HCT116 (cell line): Measurements from ENCODE around the gene CDK14. TPM values are rescaled to one million over a fixed set of nuclear protein-coding genes. Genes with fewer than 3 reads are reported as not detected.

Experiments
- ATAC-seq: fragments of 200-7000 bp; cut with Tn5 transposase; 2 replicates; pipeline ENCODE4 v1.9.1; 2020; ENCODE audit warnings: mild to moderate bottlenecking, moderate library complexity
- BruUV-seq: library from RNA; stranded (reverse); fragments of 400-500 nt; replicated peaks from 2 replicates; lab custom pipeline; 2021; lab: Mats Ljungman, UMichigan
- CTCF ChIA-PET: fragments of 300-600 bp; sonication (Branson Sonifier 250); formaldehyde crosslinking; loops from one replicate; lab custom pipeline; 2021; ENCODE audit warnings: antibody characterized with exemption; lab: Charles Lee
- POLR2A ChIA-PET: fragments of 300-600, 350-600 bp; sonication (Branson Sonifier 250); formaldehyde crosslinking; loops from one replicate; lab custom pipeline; 2021; ENCODE audit warnings: antibody characterized with exemption; lab: Charles Lee
- RAD21 ChIA-PET, 2 experiments: fragments of 300-600 bp; sonication (Branson Sonifier 250); formaldehyde crosslinking; loops; one replicate each; lab custom pipeline; 2023; ENCODE audit warnings: low total read pairs in 2 of 2; ENCODE audit not compliant: uncharacterized antibody in 2 of 2, unreplicated experiment in 2 of 2, low non-redundant PET in 1 of 2; lab: Charles Lee
- DNase-seq: peaks from one replicate; pipeline ENCODE4 v3.0.0-alpha.2; 2010; ENCODE audit warnings: low read depth, low spot score
- H2AFZ ChIP-seq: fragments of 200-600 bp; shearing (Covaris generic), sonication (generic); 2 replicates; pipeline ENCODE4 v1.6.1; 2017; ENCODE audit warnings: low read depth, mixed run types, mixed read lengths, antibody characterized with exemption, low read length; ENCODE audit not compliant: poor library complexity, severe bottlenecking
- H3K27ac ChIP-seq: 2 replicates; pipeline ENCODE4 v1.5.1; 2012; ENCODE audit warnings: low read depth, low read length
- H3K27me3 ChIP-seq: fragments of 200-600 bp; sonication (generic); 2 replicates; pipeline ENCODE4 v1.6.1; 2016; ENCODE audit warnings: mixed run types, low read length, mixed read lengths; ENCODE audit not compliant: insufficient read depth
- H3K36me3 ChIP-seq, 2 experiments: fragments of 200-500 bp in 1 of 2; fragments of 200-600 bp in 1 of 2; sonication (Bioruptor generic) in 1 of 2; sonication (generic) in 1 of 2; 2 replicates each; pipeline versions ENCODE4 v1.5.1 to v1.6.1; 2014 to 2016; ENCODE audit warnings: low read length in 2 of 2, inconsistent platforms in 1 of 2, mixed read lengths in 1 of 2, mixed run types in 1 of 2; ENCODE audit not compliant: insufficient read depth in 2 of 2, control insufficient read depth in 1 of 2
- H3K4me1 ChIP-seq, 2 experiments: fragments of 200-600 bp in 1 of 2; sonication (generic) in 1 of 2; 2 replicates each; pipeline versions ENCODE4 v1.5.1 to v1.6.1; 2012 to 2017; ENCODE audit warnings: low read length in 2 of 2, inconsistent platforms in 1 of 2, mild to moderate bottlenecking in 1 of 2, mixed read lengths in 1 of 2, mixed run types in 1 of 2, moderate library complexity in 1 of 2; ENCODE audit not compliant: insufficient read depth in 2 of 2, control insufficient read depth in 1 of 2
- H3K4me2 ChIP-seq: fragments of 200-600 bp; sonication (generic); 2 replicates; pipeline ENCODE4 v1.6.1; 2017; ENCODE audit warnings: mixed run types, low read length, mixed read lengths
- H3K4me3 ChIP-seq, 2 experiments: fragments of 200-600 bp in 1 of 2; sonication (generic) in 1 of 2; replicated peaks in 1 of 2; 2 replicates each; pipeline ENCODE4 v1.5.1; 2011 to 2016; ENCODE audit warnings: low read length in 2 of 2, control low read depth in 1 of 2, low read depth in 1 of 2, mild to moderate bottlenecking in 1 of 2, mixed read lengths in 1 of 2, mixed run types in 1 of 2
- H3K79me2 ChIP-seq: fragments of 200-600 bp; sonication (generic); 2 replicates; pipeline ENCODE4 v1.6.1; 2017; ENCODE audit warnings: mild to moderate bottlenecking, mixed run types, low read length, moderate library complexity, mixed read lengths; ENCODE audit not compliant: insufficient read depth
- H3K9ac ChIP-seq: fragments of 200-600 bp; sonication (generic); 2 replicates; pipeline ENCODE4 v1.6.1; 2016; ENCODE audit warnings: low read length, mixed read lengths
- H3K9me2 ChIP-seq: fragments of 200-600 bp; sonication (generic), shearing (Covaris generic); 2 replicates; pipeline ENCODE4 v1.6.1; 2017; ENCODE audit warnings: mixed run types, mild to moderate bottlenecking, moderate library complexity; ENCODE audit not compliant: insufficient read depth
- H3K9me3 ChIP-seq, 2 experiments: fragments of 200-500 bp in 1 of 2; fragments of 200-600 bp in 1 of 2; sonication (Bioruptor generic) in 1 of 2; sonication (generic) in 1 of 2; 2 replicates each; pipeline ENCODE4 v1.6.1; 2014 to 2017; ENCODE audit warnings: low read length in 2 of 2, mixed read lengths in 2 of 2, inconsistent platforms in 1 of 2, low read depth in 1 of 2, mild to moderate bottlenecking in 1 of 2, mixed run types in 1 of 2, moderate library complexity in 1 of 2; ENCODE audit not compliant: control insufficient read depth in 1 of 2, insufficient read depth in 1 of 2
- H4K20me1 ChIP-seq: fragments of 200-600 bp; sonication (generic), shearing (Covaris generic); 2 replicates; pipeline ENCODE4 v1.6.1; 2017; ENCODE audit warnings: mixed run types, mild to moderate bottlenecking, moderate library complexity; ENCODE audit not compliant: insufficient read depth
- CBX3 ChIP-seq: IDR thresholded peaks from 2 replicates; pipeline ENCODE4 v1.6.1; 2012; ENCODE audit warnings: low read depth
- EGR1 ChIP-seq: IDR thresholded peaks from 2 replicates; pipeline ENCODE4 v1.6.1; 2012; ENCODE audit warnings: low read depth
- ELF1 ChIP-seq: IDR thresholded peaks from 2 replicates; pipeline ENCODE4 v1.6.1; 2012; ENCODE audit warnings: low read depth, borderline replicate concordance
- EZH2 ChIP-seq: fragments of 200-600 bp; sonication (generic); IDR thresholded peaks from 2 replicates; pipeline ENCODE4 v1.6.1; 2017; ENCODE audit warnings: antibody characterized with exemption, mixed run types
- EZH2phosphoT487 ChIP-seq: fragments of 200-600 bp; IDR thresholded peaks from 2 replicates; pipeline ENCODE4 v1.6.1; 2018; ENCODE audit warnings: antibody characterized with exemption, borderline replicate concordance
- FOSL1 ChIP-seq: IDR thresholded peaks from 2 replicates; pipeline ENCODE4 v1.6.1; 2012; ENCODE audit warnings: low read depth
- POLR2A ChIP-seq: IDR thresholded peaks from 2 replicates; pipeline ENCODE4 v1.7.0; 2011; ENCODE audit warnings: borderline replicate concordance; ENCODE audit not compliant: insufficient read depth, insufficient read length; ENCODE audit errors: extremely low read depth
- SIN3A ChIP-seq: IDR thresholded peaks from 2 replicates; pipeline ENCODE4 v1.6.1; 2012; ENCODE audit warnings: low read depth
- TCF7L2 ChIP-seq: IDR thresholded peaks from 2 replicates; pipeline ENCODE4 v1.7.0; 2011; ENCODE audit warnings: borderline replicate concordance, inconsistent platforms; ENCODE audit not compliant: insufficient read depth, insufficient read length; ENCODE audit errors: extremely low read depth
- YY1 ChIP-seq: IDR thresholded peaks from 2 replicates; pipeline ENCODE4 v1.6.1; 2011; ENCODE audit warnings: low read length, low read depth, moderate library complexity, mild to moderate bottlenecking; ENCODE audit not compliant: insufficient replicate concordance; ENCODE audit errors: extremely low read depth
- ZFX ChIP-seq: fragments of 450-650 bp; IDR thresholded peaks from 2 replicates; pipeline ENCODE4 v1.6.1; 2017
- intact Hi-C: fragments of 100-400 bp; cut with micrococcal nuclease; formaldehyde crosslinking; loops from 2 replicates; pipeline ENCODE4 v1.10.0; 2022
- total RNA-seq: library from RNA; stranded (reverse); gene quantifications from one replicate; pipeline ENCODE4 v1.2.1, GENCODE V29; 2021; ENCODE audit not compliant: unreplicated experiment
- TF ChIP-seq, protein P1 (sequence below): IDR thresholded peaks from 2 replicates; pipeline ENCODE4 v1.6.1; 2011; ENCODE audit warnings: mild to moderate bottlenecking, low read length, moderate library complexity; ENCODE audit not compliant: insufficient replicate concordance; ENCODE audit errors: extremely low read depth
- TF ChIP-seq, protein P2 (sequence below), 3 experiments: fragments of 200-600 bp in 1 of 3; sonication (generic) in 1 of 3; IDR thresholded peaks in 2 of 3; conservative IDR thresholded peaks in 1 of 3; 2 replicates each; pipeline ENCODE4 v1.5.1; 2012 to 2017; ENCODE audit warnings: low read depth in 2 of 3, low read length in 2 of 3, antibody characterized with exemption in 1 of 3, borderline replicate concordance in 1 of 3, control low read depth in 1 of 3, mild to moderate bottlenecking in 1 of 3, mixed read lengths in 1 of 3, mixed run types in 1 of 3, moderate library complexity in 1 of 3; ENCODE audit not compliant: insufficient read depth in 1 of 3
- TF ChIP-seq, protein P3 (sequence below): IDR thresholded peaks from 2 replicates; pipeline ENCODE4 v1.6.1; 2012; ENCODE audit warnings: low read depth
- TF ChIP-seq, protein P4 (sequence below): IDR thresholded peaks from 2 replicates; pipeline ENCODE4 v1.6.1; 2012

The CDK14 gene
- total RNA-seq, 1 experiment from 2014 or later = 10.2 TPM

DNA sequence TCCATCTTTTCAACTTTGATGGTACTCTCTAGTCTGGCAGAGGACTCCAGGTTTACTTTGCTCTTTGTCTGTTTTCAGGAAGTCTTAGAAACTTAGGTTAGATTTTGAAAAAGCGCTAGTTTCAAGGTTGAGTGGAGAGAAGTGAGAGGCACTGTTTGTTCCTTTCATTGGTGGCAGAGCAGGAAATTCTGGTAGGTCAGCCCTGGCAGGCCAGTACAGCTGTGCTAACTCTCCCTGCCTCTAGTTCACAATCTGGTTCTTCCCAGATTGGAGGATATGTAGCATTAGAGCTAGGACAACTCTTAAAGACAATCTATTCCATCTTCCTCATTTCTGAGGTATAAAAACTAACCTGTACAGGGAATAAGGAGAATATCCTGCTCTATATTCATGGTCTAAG is 507.2 kb downstream of the CDK14 start:
- Histone ChIP-seq H3K27ac (no peak overlapping the region), H3K9me3 (no peaks in the 10 kb centered on the region), H3K36me3 (no peaks in the 10 kb centered on the region), H3K4me3 (no peak overlapping the region), H3K27me3 (no peaks in the 10 kb centered on the region), H3K4me2 (no peak overlapping the region), H4K20me1 (no peaks in the 10 kb centered on the region)
- intact Hi-C loops = no loop called here
- no TSS peak for BruUV-seq
- no peak for DNase-seq
- CTCF ChIA-PET = no interaction called here
- TF ChIP-seq EZH2phosphoT487 (no peak), SIN3A (no peak), CBX3 (no peak), EGR1 (no peak), EZH2 (no peak), YY1 (no peak), FOSL1 (no peak), ZFX (no peak), TCF7L2 (no peak), POLR2A (no peak), ELF1 (no peak)
- TF ChIP-seq, protein P1, sequence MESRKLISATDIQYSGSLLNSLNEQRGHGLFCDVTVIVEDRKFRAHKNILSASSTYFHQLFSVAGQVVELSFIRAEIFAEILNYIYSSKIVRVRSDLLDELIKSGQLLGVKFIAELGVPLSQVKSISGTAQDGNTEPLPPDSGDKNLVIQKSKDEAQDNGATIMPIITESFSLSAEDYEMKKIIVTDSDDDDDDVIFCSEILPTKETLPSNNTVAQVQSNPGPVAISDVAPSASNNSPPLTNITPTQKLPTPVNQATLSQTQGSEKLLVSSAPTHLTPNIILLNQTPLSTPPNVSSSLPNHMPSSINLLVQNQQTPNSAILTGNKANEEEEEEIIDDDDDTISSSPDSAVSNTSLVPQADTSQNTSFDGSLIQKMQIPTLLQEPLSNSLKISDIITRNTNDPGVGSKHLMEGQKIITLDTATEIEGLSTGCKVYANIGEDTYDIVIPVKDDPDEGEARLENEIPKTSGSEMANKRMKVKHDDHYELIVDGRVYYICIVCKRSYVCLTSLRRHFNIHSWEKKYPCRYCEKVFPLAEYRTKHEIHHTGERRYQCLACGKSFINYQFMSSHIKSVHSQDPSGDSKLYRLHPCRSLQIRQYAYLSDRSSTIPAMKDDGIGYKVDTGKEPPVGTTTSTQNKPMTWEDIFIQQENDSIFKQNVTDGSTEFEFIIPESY = no peak
- TF ChIP-seq, protein P2, sequence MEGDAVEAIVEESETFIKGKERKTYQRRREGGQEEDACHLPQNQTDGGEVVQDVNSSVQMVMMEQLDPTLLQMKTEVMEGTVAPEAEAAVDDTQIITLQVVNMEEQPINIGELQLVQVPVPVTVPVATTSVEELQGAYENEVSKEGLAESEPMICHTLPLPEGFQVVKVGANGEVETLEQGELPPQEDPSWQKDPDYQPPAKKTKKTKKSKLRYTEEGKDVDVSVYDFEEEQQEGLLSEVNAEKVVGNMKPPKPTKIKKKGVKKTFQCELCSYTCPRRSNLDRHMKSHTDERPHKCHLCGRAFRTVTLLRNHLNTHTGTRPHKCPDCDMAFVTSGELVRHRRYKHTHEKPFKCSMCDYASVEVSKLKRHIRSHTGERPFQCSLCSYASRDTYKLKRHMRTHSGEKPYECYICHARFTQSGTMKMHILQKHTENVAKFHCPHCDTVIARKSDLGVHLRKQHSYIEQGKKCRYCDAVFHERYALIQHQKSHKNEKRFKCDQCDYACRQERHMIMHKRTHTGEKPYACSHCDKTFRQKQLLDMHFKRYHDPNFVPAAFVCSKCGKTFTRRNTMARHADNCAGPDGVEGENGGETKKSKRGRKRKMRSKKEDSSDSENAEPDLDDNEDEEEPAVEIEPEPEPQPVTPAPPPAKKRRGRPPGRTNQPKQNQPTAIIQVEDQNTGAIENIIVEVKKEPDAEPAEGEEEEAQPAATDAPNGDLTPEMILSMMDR (IDR thresholded peaks at IDR 0.05 in 2 of 3, conservative IDR thresholded peaks at IDR 0.05 in 1 of 3; ENCODE audit: borderline replicate concordance in 1 of 3, insufficient read depth in 1 of 3, low read depth in 2 of 3, low read length in 2 of 3) = no peak
- TF ChIP-seq, protein P3, sequence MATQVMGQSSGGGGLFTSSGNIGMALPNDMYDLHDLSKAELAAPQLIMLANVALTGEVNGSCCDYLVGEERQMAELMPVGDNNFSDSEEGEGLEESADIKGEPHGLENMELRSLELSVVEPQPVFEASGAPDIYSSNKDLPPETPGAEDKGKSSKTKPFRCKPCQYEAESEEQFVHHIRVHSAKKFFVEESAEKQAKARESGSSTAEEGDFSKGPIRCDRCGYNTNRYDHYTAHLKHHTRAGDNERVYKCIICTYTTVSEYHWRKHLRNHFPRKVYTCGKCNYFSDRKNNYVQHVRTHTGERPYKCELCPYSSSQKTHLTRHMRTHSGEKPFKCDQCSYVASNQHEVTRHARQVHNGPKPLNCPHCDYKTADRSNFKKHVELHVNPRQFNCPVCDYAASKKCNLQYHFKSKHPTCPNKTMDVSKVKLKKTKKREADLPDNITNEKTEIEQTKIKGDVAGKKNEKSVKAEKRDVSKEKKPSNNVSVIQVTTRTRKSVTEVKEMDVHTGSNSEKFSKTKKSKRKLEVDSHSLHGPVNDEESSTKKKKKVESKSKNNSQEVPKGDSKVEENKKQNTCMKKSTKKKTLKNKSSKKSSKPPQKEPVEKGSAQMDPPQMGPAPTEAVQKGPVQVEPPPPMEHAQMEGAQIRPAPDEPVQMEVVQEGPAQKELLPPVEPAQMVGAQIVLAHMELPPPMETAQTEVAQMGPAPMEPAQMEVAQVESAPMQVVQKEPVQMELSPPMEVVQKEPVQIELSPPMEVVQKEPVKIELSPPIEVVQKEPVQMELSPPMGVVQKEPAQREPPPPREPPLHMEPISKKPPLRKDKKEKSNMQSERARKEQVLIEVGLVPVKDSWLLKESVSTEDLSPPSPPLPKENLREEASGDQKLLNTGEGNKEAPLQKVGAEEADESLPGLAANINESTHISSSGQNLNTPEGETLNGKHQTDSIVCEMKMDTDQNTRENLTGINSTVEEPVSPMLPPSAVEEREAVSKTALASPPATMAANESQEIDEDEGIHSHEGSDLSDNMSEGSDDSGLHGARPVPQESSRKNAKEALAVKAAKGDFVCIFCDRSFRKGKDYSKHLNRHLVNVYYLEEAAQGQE = no peak
- TF ChIP-seq, protein P4, sequence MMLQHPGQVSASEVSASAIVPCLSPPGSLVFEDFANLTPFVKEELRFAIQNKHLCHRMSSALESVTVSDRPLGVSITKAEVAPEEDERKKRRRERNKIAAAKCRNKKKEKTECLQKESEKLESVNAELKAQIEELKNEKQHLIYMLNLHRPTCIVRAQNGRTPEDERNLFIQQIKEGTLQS = no peak
- TF ChIP-seq, all 23 proteins: peak for 0
- no peaks in the 10 kb centered on the region for H3K79me2 ChIP-seq
- no peak overlapping the region for H2AFZ ChIP-seq
- H3K9me2 ChIP-seq = no peaks in the 10 kb centered on the region
- no peaks in the 10 kb centered on the region for H3K4me1 ChIP-seq
- H3K9ac ChIP-seq = no peak overlapping the region
- POLR2A ChIA-PET = no interaction called here
- RAD21 ChIA-PET = no interaction called here
- ATAC-seq = no peak
